T47D (cell line): Measurements from ENCODE around the gene FAM110D.

Experiments
- DNase-seq, 2 experiments: peaks; one replicate each; pipeline versions ENCODE4 v3.0.0 to v3.0.0-alpha.2; 2011 to 2012; ENCODE audit warnings: low read depth in 1 of 2, low spot score in 1 of 2
- JUND ChIP-seq: IDR thresholded peaks from 2 replicates; pipeline ENCODE4 v1.6.1; 2012; ENCODE audit warnings: low read depth
- in situ Hi-C: cut with HindIII; loops from 2 replicates; pipeline ENCODE4 v1.10.0; 2016; ENCODE audit warnings: low sequenced_read_pairs, low pct_unique_long_range_greater_than_20kb

FAM110D gene

DNA sequence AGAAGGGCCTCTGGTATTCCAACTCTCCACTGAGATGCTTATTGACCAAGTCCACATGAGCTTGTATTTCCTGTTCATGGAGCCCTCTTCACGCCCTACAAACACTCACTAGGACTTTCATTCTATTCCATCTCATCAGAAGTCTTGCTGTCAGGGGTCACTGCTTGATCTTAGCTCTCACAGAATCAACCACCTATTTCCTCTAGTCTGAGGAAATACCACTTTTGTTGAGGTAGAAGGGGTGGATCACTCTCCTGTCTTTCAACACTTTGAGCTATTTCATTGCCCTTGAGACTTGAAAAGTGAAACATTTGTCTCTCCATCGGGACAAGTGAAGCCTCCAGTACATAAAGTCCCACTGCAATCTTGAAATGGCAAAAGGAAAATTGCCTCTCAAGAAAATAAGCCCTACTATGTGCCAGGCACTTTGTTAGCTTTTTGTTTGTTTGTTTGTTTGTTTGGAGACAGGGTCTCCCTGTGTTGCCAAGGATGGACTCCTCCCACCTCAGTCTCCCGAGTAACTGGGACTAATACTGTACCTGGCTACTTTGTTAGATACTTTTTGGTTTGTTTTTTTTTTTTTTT is 19.8 kb upstream of the FAM110D start:
- no peak for TF ChIP-seq JUND
- no peak for DNase-seq
- in situ Hi-C loops, result no loop called here

DNA sequence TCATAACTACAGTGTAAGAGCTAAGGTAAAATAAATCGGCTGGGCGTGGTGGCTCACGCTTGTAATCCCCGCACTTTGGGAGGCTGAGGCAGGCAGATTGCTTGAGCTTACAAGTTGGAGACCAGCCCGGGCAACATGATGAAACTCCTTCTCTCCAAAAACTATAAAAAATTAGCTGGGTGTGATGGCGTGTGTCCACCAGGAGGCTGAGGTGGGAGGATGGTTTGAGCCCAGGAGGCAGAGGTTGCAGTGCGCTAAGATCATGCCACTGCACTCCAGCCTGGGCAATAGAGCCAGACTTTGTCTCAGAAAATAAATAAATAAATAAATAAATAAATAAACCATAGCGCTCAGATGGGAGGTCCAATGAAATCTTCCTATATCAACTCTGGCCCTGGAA is 16.7 kb upstream of the FAM110D start:
- TF ChIP-seq JUND, result no peak
- in situ Hi-C loops, result no loop called here

DNA sequence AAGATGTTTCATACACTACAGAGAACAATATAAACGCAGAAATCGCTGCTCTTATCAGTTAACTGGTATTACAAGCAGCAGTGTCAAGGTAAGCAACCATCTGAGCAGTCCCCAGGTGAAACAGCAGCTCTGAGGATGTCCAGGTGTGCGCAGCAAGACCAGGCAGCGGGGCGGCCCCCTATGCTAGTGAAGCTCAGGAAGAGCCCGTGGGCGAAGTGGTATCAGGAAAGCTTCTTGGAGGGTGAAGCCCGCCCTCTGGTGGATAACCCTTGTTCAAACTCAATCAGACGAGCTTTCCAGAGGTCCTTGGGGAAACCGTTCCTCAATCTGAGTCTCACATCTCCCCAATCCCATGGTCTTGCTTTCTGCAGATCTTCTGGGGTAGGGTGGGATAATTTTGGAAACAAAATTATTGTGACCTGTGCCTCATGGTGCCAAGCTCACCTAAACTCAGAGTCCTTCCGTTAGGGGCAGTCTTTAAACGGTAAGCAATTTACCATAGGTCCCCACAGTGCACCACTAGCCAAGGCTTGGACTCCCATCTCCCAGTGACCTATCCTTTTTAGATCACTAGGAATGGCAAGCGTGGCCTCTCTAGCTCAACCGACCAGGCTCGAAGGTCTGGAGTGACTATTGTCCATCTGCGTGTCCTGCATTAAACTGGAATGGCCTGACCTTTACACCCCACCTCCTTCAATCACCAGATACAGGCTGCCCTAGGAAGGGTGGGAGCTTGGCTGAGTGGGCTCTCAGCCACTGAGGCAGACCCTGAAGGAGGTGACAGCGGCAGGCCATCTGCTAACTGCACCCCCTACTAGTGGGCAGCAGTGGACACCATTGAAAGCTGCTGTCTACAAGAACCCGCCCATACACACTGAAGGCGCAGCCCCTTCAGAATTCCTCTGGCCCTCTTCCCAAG is 13.6 kb upstream of the FAM110D start:
- peak; percentile 37 to 84 for DNase-seq
- in situ Hi-C loops, result no loop called here
- no peak for TF ChIP-seq JUND

More for the DNA sequence above, 16.7 kb upstream of the FAM110D start:
- no peak for DNase-seq

DNA sequence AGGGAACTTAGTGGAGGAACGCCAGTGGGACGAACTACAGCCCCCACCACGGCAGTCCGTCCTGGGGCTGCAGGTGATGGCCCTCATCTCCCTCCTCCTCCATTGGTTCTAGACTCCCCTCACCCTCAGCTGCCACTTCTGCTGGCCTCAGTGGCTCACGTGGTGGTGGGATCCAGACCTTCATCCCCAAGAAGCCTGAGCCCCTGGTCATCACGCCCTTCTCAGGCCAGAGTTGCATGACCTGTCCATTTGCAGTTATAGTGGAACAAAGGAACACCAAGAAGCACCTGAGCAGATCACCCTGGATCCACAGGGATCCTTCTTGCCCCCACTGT is 13.0 kb upstream of the FAM110D start:
- no peak for DNase-seq
- no peak for TF ChIP-seq JUND
- in situ Hi-C loops, result no loop called here

DNA sequence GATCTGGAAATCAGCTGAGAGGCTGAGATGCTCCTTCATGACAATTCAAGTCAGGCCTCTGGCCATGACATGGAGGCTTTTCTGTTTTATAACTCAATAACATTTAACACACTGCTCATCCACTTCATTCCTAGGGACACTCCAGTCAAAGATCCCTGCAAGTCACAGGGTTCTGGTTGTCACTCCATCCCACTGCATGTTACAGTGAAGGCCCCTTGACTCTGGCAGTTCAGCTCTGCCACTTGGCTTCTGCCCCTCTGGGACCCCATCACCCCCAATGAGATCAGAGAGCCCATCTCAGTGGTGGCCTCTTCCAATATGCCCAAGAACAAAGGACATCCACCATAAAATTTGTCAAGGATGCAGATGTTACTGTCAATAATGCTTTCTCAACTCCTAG is 10.0 kb upstream of the FAM110D start:
- DNase-seq, result no peak
- TF ChIP-seq JUND, result no peak
- in situ Hi-C loops, result no loop called here

DNA sequence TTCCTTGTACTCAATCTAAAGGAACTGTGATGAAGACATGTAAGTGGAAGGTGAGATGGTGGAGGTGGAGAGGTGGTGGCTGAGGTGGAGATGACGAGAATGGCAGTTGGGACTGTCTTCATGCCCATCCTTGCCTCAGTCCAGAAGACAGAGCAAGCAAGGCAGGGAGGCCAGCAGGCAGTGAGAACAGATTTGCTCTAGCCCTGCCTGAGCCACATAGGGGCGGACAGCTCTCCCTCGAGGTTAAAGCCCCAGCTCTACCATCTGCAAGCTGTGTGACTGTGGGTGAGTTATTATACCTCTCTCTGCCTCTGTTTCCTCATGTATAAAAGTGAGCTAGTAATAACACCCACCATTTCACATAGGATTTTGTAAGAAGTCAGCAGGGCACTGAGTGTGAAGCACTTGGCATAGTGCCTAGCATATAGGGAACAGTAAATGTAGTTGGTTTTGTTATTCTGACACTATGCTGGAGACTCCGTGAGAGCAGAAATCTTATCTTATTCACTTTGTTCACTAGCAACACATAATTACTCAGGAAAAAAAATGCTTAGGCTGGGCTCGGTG is 4.8 kb upstream of the FAM110D start:
- no peak for TF ChIP-seq JUND
- in situ Hi-C loops, result no loop called here
- DNase-seq, result no peak

DNA sequence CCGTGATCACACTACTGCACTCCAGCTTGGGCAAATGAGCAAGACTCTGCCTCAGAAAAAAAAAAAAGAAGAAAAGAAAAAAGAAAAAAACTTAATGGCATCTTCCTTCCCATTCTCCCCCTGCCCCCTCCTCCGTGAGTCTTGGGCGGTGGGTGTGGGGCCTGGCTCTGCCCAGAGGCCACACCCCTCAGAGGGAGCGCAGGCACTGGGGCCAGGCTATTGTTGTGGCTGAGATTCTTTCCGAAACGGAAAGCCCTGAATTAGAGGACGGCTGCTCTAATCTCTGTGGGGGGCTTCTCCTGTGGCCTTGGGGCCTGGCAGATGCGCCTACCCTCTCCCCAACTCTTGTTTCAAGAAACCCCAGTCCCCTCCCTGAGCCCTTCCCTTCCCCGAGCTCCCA is 4.1 kb upstream of the FAM110D start:
- DNase-seq, result no peak
- in situ Hi-C loops, result no loop called here
- no peak for TF ChIP-seq JUND

DNA sequence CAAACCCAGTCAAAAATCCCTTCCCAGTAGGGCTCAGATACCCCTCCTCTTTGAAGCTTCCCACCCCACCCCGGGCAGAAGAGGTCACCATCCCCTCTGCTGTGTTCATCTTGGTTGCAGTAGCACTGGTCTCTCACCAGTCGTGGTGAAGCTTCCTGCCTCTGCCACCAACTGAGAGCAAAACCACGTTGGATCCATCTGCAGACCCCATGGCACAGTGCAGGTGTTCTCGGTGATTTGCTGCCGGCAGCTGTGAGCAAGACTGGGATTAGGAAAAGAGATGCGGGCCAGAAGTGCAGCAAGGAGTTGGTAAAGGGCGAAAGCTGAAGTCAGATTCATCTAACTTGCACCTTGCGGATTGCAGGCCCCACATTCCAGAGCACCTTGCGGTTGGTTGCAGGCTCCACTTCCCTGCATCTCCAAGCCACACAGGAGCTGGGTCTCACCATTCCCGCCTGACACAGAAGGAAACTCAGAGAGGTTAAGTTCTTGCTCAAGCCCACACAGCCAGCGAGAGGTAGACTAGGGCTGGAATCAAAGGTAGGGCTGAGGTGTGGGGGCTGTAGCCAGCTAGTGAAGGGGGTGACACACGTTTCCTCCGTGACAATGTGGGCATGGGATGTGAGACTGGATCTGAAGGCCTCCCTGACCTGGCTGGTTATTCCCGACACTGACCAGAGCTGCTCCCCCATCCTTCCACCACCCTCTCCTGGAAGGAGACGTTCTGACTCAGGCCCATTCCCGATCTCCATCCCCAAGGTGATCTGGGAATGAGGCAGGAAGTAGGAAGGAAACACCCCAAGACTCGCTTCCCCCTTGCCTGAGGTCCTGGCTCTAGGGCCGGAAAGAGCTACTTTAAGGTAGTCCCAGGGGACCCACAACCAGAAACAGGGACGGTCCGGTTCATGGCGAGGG is 3.3 kb upstream of the FAM110D start:
- DNase-seq, result no peak
- in situ Hi-C loops, result no loop called here
- no peak for TF ChIP-seq JUND

DNA sequence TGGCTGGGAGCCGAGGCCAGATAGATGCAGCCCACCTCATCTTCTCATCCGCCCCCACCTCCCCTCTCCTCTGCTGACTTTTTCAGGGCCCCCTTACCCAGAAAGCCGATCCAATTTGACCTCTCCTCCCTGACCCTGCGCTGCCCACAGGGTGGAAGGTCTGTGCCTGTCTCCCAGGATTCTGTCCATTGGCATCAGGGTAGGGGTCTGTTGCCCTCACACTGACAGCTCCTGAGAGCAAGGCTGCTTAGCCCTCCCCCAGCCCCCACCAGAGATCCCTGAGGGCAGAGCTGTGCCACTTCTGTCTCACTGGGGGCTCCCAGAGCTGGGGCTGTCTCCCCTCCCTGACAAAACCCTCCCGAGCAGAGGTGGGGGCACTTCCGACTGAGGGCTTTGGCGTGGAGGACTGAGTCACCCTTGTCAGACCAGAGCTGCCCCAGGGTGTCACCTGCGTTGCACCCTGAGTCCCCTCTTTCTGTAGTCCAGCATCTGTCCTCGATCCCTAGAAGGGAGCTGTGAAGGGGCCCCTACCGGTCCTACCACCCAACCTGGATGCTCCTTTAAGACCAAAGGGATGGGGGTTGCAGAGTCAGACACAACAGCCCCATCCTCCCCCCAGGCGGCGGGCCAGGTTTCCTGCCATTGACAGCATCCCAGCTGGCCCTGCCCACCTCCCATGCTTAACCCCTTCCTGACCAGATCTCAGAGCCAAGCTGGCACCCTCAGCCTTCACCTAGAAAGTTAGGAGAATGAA is 2.4 kb upstream of the FAM110D start:
- no peak for TF ChIP-seq JUND
- in situ Hi-C loops, result no loop called here
- peak in 1 of 2 experiments; percentile 28 for DNase-seq

DNA sequence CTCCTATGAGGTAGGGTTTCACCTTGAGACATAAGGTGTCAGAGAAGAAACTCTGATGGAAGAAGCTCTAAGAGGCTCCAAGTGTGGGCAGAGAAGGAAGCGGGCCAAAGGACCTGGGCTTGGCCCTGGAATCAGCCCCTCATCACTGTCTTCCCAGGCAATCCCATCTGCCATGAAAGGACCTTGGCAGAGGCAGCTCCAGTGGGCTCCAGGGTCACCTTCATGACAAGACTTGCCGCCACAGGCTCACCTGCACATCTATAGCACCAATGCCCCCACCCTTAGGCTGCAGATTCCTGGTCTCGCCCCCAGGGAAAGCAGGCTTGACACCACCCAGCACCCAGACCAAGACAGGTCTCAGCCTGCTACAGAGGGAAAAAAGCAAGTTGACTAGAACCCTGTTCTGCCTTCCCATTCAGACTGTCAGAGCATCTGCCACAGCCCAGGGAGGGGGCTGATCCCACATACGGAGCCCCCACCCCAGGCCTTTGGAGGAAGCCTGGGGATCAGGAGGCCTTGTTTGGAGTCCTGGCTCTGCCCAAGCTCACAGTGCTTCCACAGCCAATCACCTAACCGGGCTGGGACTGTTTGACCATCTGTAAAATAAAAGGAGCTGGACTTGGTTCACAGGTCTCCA is 490 bp upstream of the FAM110D start:
- no peak for TF ChIP-seq JUND
- DNase-seq, result no peak
- in situ Hi-C loops, result no loop called here

DNA sequence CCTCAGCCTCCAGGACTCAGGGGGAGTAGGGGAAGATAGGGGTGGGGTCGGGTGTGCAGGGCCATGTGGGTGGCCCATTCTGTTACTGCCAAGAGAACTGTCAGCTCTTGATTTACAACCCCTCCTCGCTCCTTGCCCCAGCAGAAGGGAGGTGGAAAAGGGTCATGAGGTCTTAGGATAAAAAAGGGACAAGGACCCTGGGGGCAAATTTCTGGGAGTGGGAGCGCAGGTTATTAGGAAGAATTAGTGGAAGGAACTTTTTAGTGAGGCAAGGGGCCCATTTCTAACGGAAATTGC is 812 bp downstream of the FAM110D start:
- TF ChIP-seq JUND, result no peak
- in situ Hi-C loops, result no loop called here
- DNase-seq, result no peak
